ENCODE measurements around the gene KIR2DL3.

DNA sequence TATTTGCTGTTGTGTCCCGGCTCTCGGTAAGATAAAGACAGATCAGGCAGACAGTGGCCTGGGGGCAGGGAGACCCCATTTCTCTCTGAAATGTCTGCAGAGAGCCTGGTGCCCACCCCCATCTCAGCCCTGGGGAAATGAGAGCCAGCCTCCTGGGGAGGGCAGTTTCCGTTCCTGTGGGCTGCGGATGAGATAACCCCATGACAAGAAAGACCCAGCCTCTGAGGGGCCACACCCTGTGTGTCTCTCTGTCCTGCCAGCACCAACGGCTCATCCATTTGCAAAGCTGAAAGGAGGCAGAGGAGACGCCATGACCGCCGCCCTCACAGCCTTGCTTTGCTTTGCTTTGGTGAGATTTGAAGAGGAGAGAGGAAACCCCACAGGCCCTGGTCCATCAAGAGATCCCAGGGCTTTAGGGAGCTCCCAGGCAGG, 42.2 kb upstream of the KIR2DL3 start:
- TF ChIP-seq, protein P1, sequence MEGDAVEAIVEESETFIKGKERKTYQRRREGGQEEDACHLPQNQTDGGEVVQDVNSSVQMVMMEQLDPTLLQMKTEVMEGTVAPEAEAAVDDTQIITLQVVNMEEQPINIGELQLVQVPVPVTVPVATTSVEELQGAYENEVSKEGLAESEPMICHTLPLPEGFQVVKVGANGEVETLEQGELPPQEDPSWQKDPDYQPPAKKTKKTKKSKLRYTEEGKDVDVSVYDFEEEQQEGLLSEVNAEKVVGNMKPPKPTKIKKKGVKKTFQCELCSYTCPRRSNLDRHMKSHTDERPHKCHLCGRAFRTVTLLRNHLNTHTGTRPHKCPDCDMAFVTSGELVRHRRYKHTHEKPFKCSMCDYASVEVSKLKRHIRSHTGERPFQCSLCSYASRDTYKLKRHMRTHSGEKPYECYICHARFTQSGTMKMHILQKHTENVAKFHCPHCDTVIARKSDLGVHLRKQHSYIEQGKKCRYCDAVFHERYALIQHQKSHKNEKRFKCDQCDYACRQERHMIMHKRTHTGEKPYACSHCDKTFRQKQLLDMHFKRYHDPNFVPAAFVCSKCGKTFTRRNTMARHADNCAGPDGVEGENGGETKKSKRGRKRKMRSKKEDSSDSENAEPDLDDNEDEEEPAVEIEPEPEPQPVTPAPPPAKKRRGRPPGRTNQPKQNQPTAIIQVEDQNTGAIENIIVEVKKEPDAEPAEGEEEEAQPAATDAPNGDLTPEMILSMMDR (conservative IDR thresholded peaks at IDR 0.05; ENCODE audit: low read depth in 2 of 2) = no peak
- TF ChIP-seq EZH2 (IDR thresholded peaks at IDR 0.05; ENCODE audit: low read depth, unreplicated experiment) (no peak), NANOG (IDR thresholded peaks at IDR 0.05; ENCODE audit: borderline replicate concordance) (no peak), POLR2AphosphoS5 (IDR thresholded peaks at IDR 0.05; ENCODE audit: low read depth) (no peak), EZH2phosphoT487 (IDR thresholded peaks at IDR 0.05; ENCODE audit: unreplicated experiment) (no peak), CREB1 (CRISPR knock-in tag; IDR thresholded peaks at IDR 0.05; ENCODE audit: low read depth) (no peak), STAT1 (IDR thresholded peaks at IDR 0.05; ENCODE audit: unreplicated experiment) (no peak), JUNB (IDR thresholded peaks at IDR 0.05; ENCODE audit: unreplicated experiment) (no peak)
- TF ChIP-seq, protein P2, sequence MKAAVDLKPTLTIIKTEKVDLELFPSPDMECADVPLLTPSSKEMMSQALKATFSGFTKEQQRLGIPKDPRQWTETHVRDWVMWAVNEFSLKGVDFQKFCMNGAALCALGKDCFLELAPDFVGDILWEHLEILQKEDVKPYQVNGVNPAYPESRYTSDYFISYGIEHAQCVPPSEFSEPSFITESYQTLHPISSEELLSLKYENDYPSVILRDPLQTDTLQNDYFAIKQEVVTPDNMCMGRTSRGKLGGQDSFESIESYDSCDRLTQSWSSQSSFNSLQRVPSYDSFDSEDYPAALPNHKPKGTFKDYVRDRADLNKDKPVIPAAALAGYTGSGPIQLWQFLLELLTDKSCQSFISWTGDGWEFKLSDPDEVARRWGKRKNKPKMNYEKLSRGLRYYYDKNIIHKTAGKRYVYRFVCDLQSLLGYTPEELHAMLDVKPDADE (IDR thresholded peaks at IDR 0.05) = no peak
- TF ChIP-seq, protein P3, sequence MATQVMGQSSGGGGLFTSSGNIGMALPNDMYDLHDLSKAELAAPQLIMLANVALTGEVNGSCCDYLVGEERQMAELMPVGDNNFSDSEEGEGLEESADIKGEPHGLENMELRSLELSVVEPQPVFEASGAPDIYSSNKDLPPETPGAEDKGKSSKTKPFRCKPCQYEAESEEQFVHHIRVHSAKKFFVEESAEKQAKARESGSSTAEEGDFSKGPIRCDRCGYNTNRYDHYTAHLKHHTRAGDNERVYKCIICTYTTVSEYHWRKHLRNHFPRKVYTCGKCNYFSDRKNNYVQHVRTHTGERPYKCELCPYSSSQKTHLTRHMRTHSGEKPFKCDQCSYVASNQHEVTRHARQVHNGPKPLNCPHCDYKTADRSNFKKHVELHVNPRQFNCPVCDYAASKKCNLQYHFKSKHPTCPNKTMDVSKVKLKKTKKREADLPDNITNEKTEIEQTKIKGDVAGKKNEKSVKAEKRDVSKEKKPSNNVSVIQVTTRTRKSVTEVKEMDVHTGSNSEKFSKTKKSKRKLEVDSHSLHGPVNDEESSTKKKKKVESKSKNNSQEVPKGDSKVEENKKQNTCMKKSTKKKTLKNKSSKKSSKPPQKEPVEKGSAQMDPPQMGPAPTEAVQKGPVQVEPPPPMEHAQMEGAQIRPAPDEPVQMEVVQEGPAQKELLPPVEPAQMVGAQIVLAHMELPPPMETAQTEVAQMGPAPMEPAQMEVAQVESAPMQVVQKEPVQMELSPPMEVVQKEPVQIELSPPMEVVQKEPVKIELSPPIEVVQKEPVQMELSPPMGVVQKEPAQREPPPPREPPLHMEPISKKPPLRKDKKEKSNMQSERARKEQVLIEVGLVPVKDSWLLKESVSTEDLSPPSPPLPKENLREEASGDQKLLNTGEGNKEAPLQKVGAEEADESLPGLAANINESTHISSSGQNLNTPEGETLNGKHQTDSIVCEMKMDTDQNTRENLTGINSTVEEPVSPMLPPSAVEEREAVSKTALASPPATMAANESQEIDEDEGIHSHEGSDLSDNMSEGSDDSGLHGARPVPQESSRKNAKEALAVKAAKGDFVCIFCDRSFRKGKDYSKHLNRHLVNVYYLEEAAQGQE (IDR thresholded peaks at IDR 0.05; ENCODE audit: unreplicated experiment) = no peak

All from GM23338 (cell line).